Lung (tissue), 13 donors: ENCODE measurements around the gene RNF112. TPM values are rescaled to one million over a fixed set of nuclear protein-coding genes. Genes with fewer than 3 reads are reported as not detected.
A peak's percentile ranks its signal among the peaks of the same experiment; 100 is the strongest.

Experiments used
- ATAC-seq: fragments of 200-7000 bp; cut with Tn5 transposase; one replicate; pipeline ENCODE4 v1.9.1; 2020; ENCODE audit warnings: moderate number of reproducible peaks; ENCODE audit not compliant: insufficient read depth, low FRiP score
- DNase-seq, 3 donors: peaks; one replicate each; pipeline ENCODE4 v3.0.0-alpha.2; 2013 to 2017
- H3K27ac ChIP-seq, 2 donors: one replicate each; pipeline ENCODE4 v1.5.1; 2013; ENCODE audit warnings: mild to moderate bottlenecking in 2 of 2, moderate library complexity in 2 of 2, control low read depth in 1 of 2, inconsistent platforms in 1 of 2, low read depth in 1 of 2, low read length in 1 of 2
- H3K27me3 ChIP-seq, 3 donors: one replicate each; pipeline ENCODE4 v1.5.1; 2013; ENCODE audit warnings: low read length in 2 of 3; ENCODE audit not compliant: control insufficient read depth in 3 of 3, insufficient read depth in 3 of 3
- H3K36me3 ChIP-seq, 4 donors: one replicate each; pipeline ENCODE4 v1.5.1; 2013; ENCODE audit warnings: low read length in 4 of 4, mild to moderate bottlenecking in 1 of 4, moderate library complexity in 1 of 4; ENCODE audit not compliant: control insufficient read depth in 4 of 4, insufficient read depth in 4 of 4
- H3K4me1 ChIP-seq, 5 donors: one replicate each; pipeline ENCODE4 v1.5.1; 2013; ENCODE audit warnings: low read length in 5 of 5, mild to moderate bottlenecking in 2 of 5, moderate library complexity in 1 of 5; ENCODE audit not compliant: control insufficient read depth in 5 of 5, insufficient read depth in 5 of 5
- H3K4me3 ChIP-seq: one replicate; pipeline ENCODE4 v1.5.1; 2013; ENCODE audit warnings: mild to moderate bottlenecking, control low read depth, moderate library complexity
- H3K9ac ChIP-seq, 2 donors: one replicate each; pipeline ENCODE4 v1.5.1; 2013; ENCODE audit warnings: low read length in 2 of 2, control low read depth in 1 of 2; ENCODE audit not compliant: insufficient read depth in 1 of 2
- H3K9me3 ChIP-seq, 4 donors: one replicate each; pipeline ENCODE4 v1.5.1; 2013; ENCODE audit warnings: low read length in 3 of 4, mild to moderate bottlenecking in 1 of 4, moderate library complexity in 1 of 4; ENCODE audit not compliant: control insufficient read depth in 4 of 4, insufficient read depth in 3 of 4
- WGBS, 2 donors: extraction: QIAGEN DNeasy Blood & Tissue Kit; methylation state at CpG; one replicate each; pipeline ENCODE4 v1.1.7; 2013; 5-methylcytosine and 5-hydroxymethylcytosine counted together
- polyA plus RNA-seq, 2 donors: library from polyadenylated mRNA; stranded (reverse); fragments of 200-250 nt; gene quantifications; one replicate each; pipeline ENCODE4 v1.2.1, GENCODE V29; 2013
- small RNA-seq: library from RNA; depleted of rRNA; stranded (forward); fragments of <200 nt; gene quantifications from one replicate; pipeline ENCODE3, GENCODE V24; 2014; ENCODE audit warnings: low replicate concordance
- total RNA-seq, 2 donors: library from RNA; depleted of rRNA in 1 of 2; stranded (reverse); fragments of >200 nt in 1 of 2; gene quantifications; one replicate each; pipeline ENCODE4 v1.2.1, GENCODE V29; 2014 to 2021
- TF ChIP-seq, protein P1 (sequence below): IDR thresholded peaks from 2 replicates; pipeline ENCODE4 v1.5.1; 2012; ENCODE audit warnings: mild to moderate bottlenecking; ENCODE audit errors: control extremely low read depth, extremely low read depth
- donor health status: control.
- donor health status: control.
- donor health status: Bipolar disorder and iron deficiency.
- donor health status: healthy.
- donor health status: DM: yes; HTN: yes; CAD: no.

The RNF112 gene
- total and polyA plus RNA-seq, 4 donors: 2.4 to 6.9 (median 3.3) TPM

DNA sequence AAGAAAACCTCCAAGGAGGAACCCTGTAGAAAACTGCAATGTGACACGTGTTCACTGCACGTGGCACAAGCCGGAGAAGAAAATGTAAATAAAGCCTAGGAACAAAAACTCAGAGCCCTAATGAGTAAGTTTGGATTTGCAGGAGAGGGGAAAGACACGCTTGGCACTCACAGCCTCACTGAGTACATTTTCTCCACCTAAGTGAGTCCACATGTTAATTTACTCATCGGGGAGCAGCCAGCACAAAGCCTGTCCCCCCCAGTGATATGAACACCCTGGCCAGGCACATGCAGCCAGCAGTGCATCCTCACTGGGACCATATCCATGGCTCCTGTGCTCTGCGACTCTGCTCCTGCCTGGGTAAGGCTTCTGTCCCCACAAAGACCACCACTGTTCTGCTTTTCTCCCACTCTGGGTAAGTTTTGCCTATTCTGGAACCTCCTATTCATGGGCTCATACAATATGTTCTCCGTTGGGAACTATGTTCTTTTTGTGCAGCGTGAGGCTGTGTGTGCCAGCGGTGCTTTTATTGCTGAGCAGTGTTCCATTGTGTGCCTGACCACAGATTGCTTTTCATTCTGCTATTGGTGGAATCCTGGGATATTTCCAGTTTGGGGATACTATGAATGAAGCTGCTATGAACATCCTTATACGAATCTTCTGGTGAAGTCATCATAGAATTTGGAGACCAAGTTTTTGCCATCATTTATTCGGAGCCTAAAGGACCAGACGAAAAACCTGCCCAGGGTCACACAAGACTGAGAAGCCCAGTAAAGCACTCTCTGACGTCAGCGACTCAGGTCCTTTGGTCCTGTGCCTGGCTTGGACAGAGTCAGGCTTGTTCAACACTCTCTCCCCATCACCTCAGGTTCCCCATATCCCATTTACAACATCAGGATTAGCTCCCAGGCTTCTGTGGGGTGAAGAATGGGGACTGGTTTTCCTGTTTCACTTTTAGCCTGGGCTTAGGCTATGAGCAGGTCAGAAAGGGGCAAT, 53.3 kb downstream of the RNF112 start:
- H3K9ac ChIP-seq: no peak overlapping the region
- H3K9me3 ChIP-seq: no peaks in the 10 kb centered on the region
- DNase-seq (peak in 1 of 3 donors; percentile 41), ATAC-seq (no peak)
- TF ChIP-seq, protein P1, sequence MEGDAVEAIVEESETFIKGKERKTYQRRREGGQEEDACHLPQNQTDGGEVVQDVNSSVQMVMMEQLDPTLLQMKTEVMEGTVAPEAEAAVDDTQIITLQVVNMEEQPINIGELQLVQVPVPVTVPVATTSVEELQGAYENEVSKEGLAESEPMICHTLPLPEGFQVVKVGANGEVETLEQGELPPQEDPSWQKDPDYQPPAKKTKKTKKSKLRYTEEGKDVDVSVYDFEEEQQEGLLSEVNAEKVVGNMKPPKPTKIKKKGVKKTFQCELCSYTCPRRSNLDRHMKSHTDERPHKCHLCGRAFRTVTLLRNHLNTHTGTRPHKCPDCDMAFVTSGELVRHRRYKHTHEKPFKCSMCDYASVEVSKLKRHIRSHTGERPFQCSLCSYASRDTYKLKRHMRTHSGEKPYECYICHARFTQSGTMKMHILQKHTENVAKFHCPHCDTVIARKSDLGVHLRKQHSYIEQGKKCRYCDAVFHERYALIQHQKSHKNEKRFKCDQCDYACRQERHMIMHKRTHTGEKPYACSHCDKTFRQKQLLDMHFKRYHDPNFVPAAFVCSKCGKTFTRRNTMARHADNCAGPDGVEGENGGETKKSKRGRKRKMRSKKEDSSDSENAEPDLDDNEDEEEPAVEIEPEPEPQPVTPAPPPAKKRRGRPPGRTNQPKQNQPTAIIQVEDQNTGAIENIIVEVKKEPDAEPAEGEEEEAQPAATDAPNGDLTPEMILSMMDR: no peak
- H3K36me3 ChIP-seq: no peaks in the 10 kb centered on the region
- no peaks in the 10 kb centered on the region for H3K27me3 ChIP-seq
- H3K27ac ChIP-seq: peak overlapping the region in 1 of 2 donors; percentile 22
- no peak overlapping the region for H3K4me3 ChIP-seq
- 63 to 76% methylated on average over 14 of the region's 14 CpGs for WGBS, 2 donors
- peaks cover 0 to 11% (median 0%) of the 10 kb centered on the region in 5 donors for H3K4me1 ChIP-seq

Small RNAs within 50 kb of the gene (small RNA-seq; reads per million reads assigned to genes)
- gene RF00537: not detected

Other genes starting within 250 kb of the RNF112 start
- gene EPN2, start 173.9 kb upstream of the RNF112 start, total RNA-seq: 10 to 100 TPM; 51.0 to 73.7 TPM
- gene EPN2, start 173.9 kb upstream of the RNF112 start, polyA plus RNA-seq: 10 to 100 TPM; 16.7 to 23.8 TPM
- gene B9D1, start 48.5 kb upstream of the RNF112 start, total RNA-seq: 10 to 100 TPM; 23.7 to 47.9 TPM
- gene B9D1, start 48.5 kb upstream of the RNF112 start, polyA plus RNA-seq: 10 to 100 TPM; 23.5 to 28.3 TPM
- gene MAPK7, start 32.7 kb upstream of the RNF112 start, total RNA-seq: 10 to 100 TPM; 21.6 to 45.7 TPM
- gene MAPK7, start 32.7 kb upstream of the RNF112 start, polyA plus RNA-seq: 10 to 100 TPM; 13.7 to 23.9 TPM
- gene MFAP4, start 24.0 kb upstream of the RNF112 start, total RNA-seq: 100 to 1,000 TPM; 108 to 156 TPM
- 10 to 100 TPM; 45.7 to 76.4 TPM for gene MFAP4, start 24.0 kb upstream of the RNF112 start, polyA plus RNA-seq
- 1 to 10 TPM in 1 of 2 donors, under 1 TPM in 1; 0.74 to 9.4 TPM for gene SLC47A1, start 122.6 kb downstream of the RNF112 start, total RNA-seq
- 1 to 10 TPM; 1.8 to 2.8 TPM for gene SLC47A1, start 122.6 kb downstream of the RNF112 start, polyA plus RNA-seq
- 100 to 1,000 TPM in 1 of 2 donors, 10 to 100 TPM in 1; 99.2 to 107 TPM for gene ALDH3A2, start 237.5 kb downstream of the RNF112 start, total RNA-seq
- 10 to 100 TPM; 50.7 to 59.4 TPM for gene ALDH3A2, start 237.5 kb downstream of the RNF112 start, polyA plus RNA-seq